ENCODE results near the gene PCDHB7. TPM values are rescaled to one million over a fixed set of nuclear protein-coding genes. Genes with fewer than 3 reads are reported as not detected.
"Not testable (repeated sequence)": the region's sequence is repeated elsewhere in the genome, so short reads cannot be mapped to it uniquely, and the experiment has no call there.

Gene PCDHB7
- total RNA-seq, 2 donors from 2014 or later, result not detected

- not testable (repeated sequence) for ATAC-seq (replicated peaks in 1 of 2); H3K4me1 Mint-ChIP-seq (ENCODE audit: low read depth); H3K4me3 Mint-ChIP-seq; DNase-seq; H3K27ac Mint-ChIP-seq
- Mint-ChIP-seq H3K36me3 (ENCODE audit: insufficient read depth in 2 of 2) (peaks cover 12 to 15% of the 10 kb centered on the region in 2 donors), H3K9me3 (peaks cover 7 to 14% of the 10 kb centered on the region in 2 donors), H3K27me3 (ENCODE audit: low read depth) (peaks cover 34% of the 10 kb centered on the region)
These were observed 42.1 kb downstream of the PCDHB7 start for GRCh38 chr5:141214583-141214982.

GRCh38 chr5:141215504-141215903, 43.1 kb downstream of the PCDHB7 start:
- peaks cover 28% of the 10 kb centered on the region for H3K27me3 Mint-ChIP-seq (ENCODE audit: low read depth)
- ATAC-seq (replicated peaks in 1 of 2); DNase-seq; H3K27ac Mint-ChIP-seq; H3K4me3 Mint-ChIP-seq; H3K4me1 Mint-ChIP-seq (ENCODE audit: low read depth): not testable (repeated sequence)
- H3K9me3 Mint-ChIP-seq, result peaks cover 7 to 16% of the 10 kb centered on the region in 2 donors
- H3K36me3 Mint-ChIP-seq (ENCODE audit: insufficient read depth in 2 of 2), result peaks cover 13 to 14% of the 10 kb centered on the region in 2 donors

GRCh38 chr5:141216035-141216434, 43.6 kb downstream of the PCDHB7 start:
- not testable (repeated sequence) for H3K4me1 Mint-ChIP-seq (ENCODE audit: low read depth); H3K4me3 Mint-ChIP-seq; ATAC-seq (replicated peaks in 1 of 2); H3K27ac Mint-ChIP-seq; DNase-seq
- H3K9me3 Mint-ChIP-seq, result peaks cover 7 to 16% of the 10 kb centered on the region in 2 donors
- H3K27me3 Mint-ChIP-seq (ENCODE audit: low read depth), result peaks cover 24% of the 10 kb centered on the region
- peaks cover 11 to 12% of the 10 kb centered on the region in 2 donors for H3K36me3 Mint-ChIP-seq (ENCODE audit: insufficient read depth in 2 of 2)

GRCh38 chr5:141223112-141223783, 50.8 kb downstream of the PCDHB7 start, which contains the start of gene PCDHB14:
Gene PCDHB14 (plus strand): TSS chr5:141223343. CDS start chr5:141223506, 163 bp downstream.
- no peak for DNase-seq
- Mint-ChIP-seq H3K4me3 (peak within 1 kb of the TSS; percentile 5 to 23), H3K4me1 (ENCODE audit: low read depth) (no peaks in the 10 kb centered on the region), H3K9me3 (peaks cover under 1 to 11% of the 10 kb centered on the region in 2 donors), H3K27ac (no peak within 1 kb of the TSS), H3K27me3 (ENCODE audit: low read depth) (peaks cover 15% of the 10 kb centered on the region), H3K36me3 (ENCODE audit: insufficient read depth in 2 of 2) (peaks cover 3 to 7% of the 10 kb centered on the region in 2 donors)
- ATAC-seq (replicated peaks in 1 of 2), result no peak

GRCh38 chr5:141224844-141225243, 52.4 kb downstream of the PCDHB7 start:
- H3K27ac Mint-ChIP-seq; H3K4me1 Mint-ChIP-seq (ENCODE audit: low read depth); H3K4me3 Mint-ChIP-seq; DNase-seq; H3K9me3 Mint-ChIP-seq; ATAC-seq (replicated peaks in 1 of 2); H3K36me3 Mint-ChIP-seq (ENCODE audit: insufficient read depth in 2 of 2): not testable (repeated sequence)
- H3K27me3 Mint-ChIP-seq (ENCODE audit: low read depth), result peaks cover 15% of the 10 kb centered on the region

- not testable (repeated sequence) for H3K36me3 Mint-ChIP-seq (ENCODE audit: insufficient read depth in 2 of 2); H3K4me3 Mint-ChIP-seq; H3K4me1 Mint-ChIP-seq (ENCODE audit: low read depth); H3K27ac Mint-ChIP-seq; H3K9me3 Mint-ChIP-seq; DNase-seq; ATAC-seq (replicated peaks in 1 of 2)
- peaks cover 15% of the 10 kb centered on the region for H3K27me3 Mint-ChIP-seq (ENCODE audit: low read depth)
These were observed 53.0 kb downstream of the PCDHB7 start for GRCh38 chr5:141225421-141225820.

Other genes with a start within 250 kb of the PCDHB7 start
- gene PCDHAC1, start 246.3 kb upstream of the PCDHB7 start, total RNA-seq, result not detected
- not detected for gene PCDHAC2, start 206.2 kb upstream of the PCDHB7 start, total RNA-seq
- gene PCDHB1, start 121.3 kb upstream of the PCDHB7 start, total RNA-seq, result not detected
- not detected for gene PCDHB2, start 78.0 kb upstream of the PCDHB7 start, total RNA-seq
- gene PCDHB3, start 72.2 kb upstream of the PCDHB7 start, total RNA-seq, result not detected
- not detected for gene PCDHB4, start 50.8 kb upstream of the PCDHB7 start, total RNA-seq
- gene PCDHB5, start 37.4 kb upstream of the PCDHB7 start, total RNA-seq, result not detected
- not detected for gene PCDHB6, start 22.6 kb upstream of the PCDHB7 start, total RNA-seq
- not detected for gene PCDHB8, start 5.1 kb downstream of the PCDHB7 start, total RNA-seq
- gene PCDHB16, start 9.7 kb downstream of the PCDHB7 start, total RNA-seq, result not detected
- gene PCDHB9, start 14.5 kb downstream of the PCDHB7 start, total RNA-seq, result under 1 TPM in 1 of 2 donors, not detected in 1; 0.05 TPM
- not detected for gene PCDHB10, start 19.7 kb downstream of the PCDHB7 start, total RNA-seq
- gene PCDHB11, start 27.0 kb downstream of the PCDHB7 start, total RNA-seq, result not detected
- gene PCDHB12, start 36.1 kb downstream of the PCDHB7 start, total RNA-seq, result not detected
- not detected for gene PCDHB13, start 41.3 kb downstream of the PCDHB7 start, total RNA-seq
- not detected for gene PCDHB14, start 50.7 kb downstream of the PCDHB7 start, total RNA-seq
- gene PCDHB15, start 72.8 kb downstream of the PCDHB7 start, total RNA-seq, result not detected
- gene SLC25A2, start 131.4 kb downstream of the PCDHB7 start, total RNA-seq, result under 1 TPM; 0.46 to 0.63 TPM
- 10 to 100 TPM; 56.7 to 62.5 TPM for gene TAF7, start 148.1 kb downstream of the PCDHB7 start, total RNA-seq
- under 1 TPM; 0.05 TPM for gene PCDHGA1, start 157.9 kb downstream of the PCDHB7 start, total RNA-seq
- gene PCDHGA2, start 166.1 kb downstream of the PCDHB7 start, total RNA-seq, result under 1 TPM in 1 of 2 donors, not detected in 1; 0.07 TPM
- gene PCDHGA3, start 171.2 kb downstream of the PCDHB7 start, total RNA-seq, result under 1 TPM in 1 of 2 donors, not detected in 1; 0.12 TPM
- under 1 TPM in 1 of 2 donors, not detected in 1; 0.19 TPM for gene PCDHGB1, start 177.5 kb downstream of the PCDHB7 start, total RNA-seq
- gene PCDHGA4, start 182.4 kb downstream of the PCDHB7 start, total RNA-seq, result under 1 TPM; 0.25 to 0.26 TPM
- gene PCDHGB2, start 187.3 kb downstream of the PCDHB7 start, total RNA-seq, result under 1 TPM; 0.28 to 0.34 TPM
- under 1 TPM in 1 of 2 donors, not detected in 1; 0.12 TPM for gene PCDHGA5, start 191.5 kb downstream of the PCDHB7 start, total RNA-seq
- under 1 TPM; 0.19 to 0.28 TPM for gene PCDHGB3, start 197.6 kb downstream of the PCDHB7 start, total RNA-seq
- gene PCDHGA6, start 201.2 kb downstream of the PCDHB7 start, total RNA-seq, result under 1 TPM; 0.16 to 0.29 TPM
- under 1 TPM in 1 of 2 donors, not detected in 1; 0.12 TPM for gene PCDHGA7, start 210.1 kb downstream of the PCDHB7 start, total RNA-seq
- not detected for gene PCDHGB4, start 215.1 kb downstream of the PCDHB7 start, total RNA-seq
- not detected for gene PCDHGA8, start 220.0 kb downstream of the PCDHB7 start, total RNA-seq
- gene PCDHGB5, start 225.3 kb downstream of the PCDHB7 start, total RNA-seq, result under 1 TPM; 0.17 to 0.21 TPM
- gene PCDHGA9, start 230.1 kb downstream of the PCDHB7 start, total RNA-seq, result under 1 TPM; 0.09 to 0.10 TPM
- gene PCDHGB6, start 235.4 kb downstream of the PCDHB7 start, total RNA-seq, result under 1 TPM in 1 of 2 donors, not detected in 1; 0.09 TPM
- gene PCDHGA10, start 240.3 kb downstream of the PCDHB7 start, total RNA-seq, result under 1 TPM; 0.12 TPM
- gene PCDHGB7, start 245.0 kb downstream of the PCDHB7 start, total RNA-seq, result under 1 TPM in 1 of 2 donors, not detected in 1; 0.17 TPM
- under 1 TPM in 1 of 2 donors, not detected in 1; 0.22 TPM for gene PCDHGA11, start 248.4 kb downstream of the PCDHB7 start, total RNA-seq